HL-60/S4 treated with retinoic acid at 250 ng/mL for 4 days and 3 days (cell line): ENCODE measurements around the gene ACVR2A.

Source experiments
- in situ Hi-C: fragments of 300-500 bp; cut with MboI; formaldehyde crosslinking; loops from 2 replicates; pipeline ENCODE4 v1.7.0; 2022; ENCODE audit warnings: low sequenced_read_pairs

Gene ACVR2A

DNA sequence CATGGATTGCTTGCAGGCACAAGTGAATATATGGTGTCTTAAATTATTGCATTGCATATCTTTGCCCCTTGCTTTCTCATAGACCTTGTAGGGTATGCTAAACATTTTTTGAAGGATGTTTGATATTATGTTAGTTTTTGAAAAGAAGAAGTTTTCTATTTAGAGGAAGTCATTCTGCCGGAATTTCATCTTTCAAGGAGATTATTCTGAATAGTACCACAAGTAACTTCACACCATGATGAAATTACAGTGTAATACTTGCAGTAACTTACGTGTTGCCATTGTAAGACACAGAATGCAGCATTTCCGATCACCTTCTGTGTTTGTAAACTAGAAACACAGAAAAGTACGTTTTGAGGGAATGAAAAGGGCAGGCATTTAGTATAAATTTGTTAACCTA, 71.9 kb downstream of the ACVR2A start:
- in situ Hi-C loops = loop anchor here (25.0 kb wide), 1 partner anchor 854 kb away; no protein-coding TSS in a partner anchor

GRCh38 chr2:147917161-147917560, 72.3 kb downstream of the ACVR2A start:
- in situ Hi-C loops = loop anchor here (25.0 kb wide), 1 partner anchor 855 kb away; no protein-coding TSS in a partner anchor

GRCh38 chr2:147923846-147924245, 79.0 kb downstream of the ACVR2A start:
- in situ Hi-C loops = loop anchor here (25.0 kb wide), 1 partner anchor 862 kb away; no protein-coding TSS in a partner anchor

DNA sequence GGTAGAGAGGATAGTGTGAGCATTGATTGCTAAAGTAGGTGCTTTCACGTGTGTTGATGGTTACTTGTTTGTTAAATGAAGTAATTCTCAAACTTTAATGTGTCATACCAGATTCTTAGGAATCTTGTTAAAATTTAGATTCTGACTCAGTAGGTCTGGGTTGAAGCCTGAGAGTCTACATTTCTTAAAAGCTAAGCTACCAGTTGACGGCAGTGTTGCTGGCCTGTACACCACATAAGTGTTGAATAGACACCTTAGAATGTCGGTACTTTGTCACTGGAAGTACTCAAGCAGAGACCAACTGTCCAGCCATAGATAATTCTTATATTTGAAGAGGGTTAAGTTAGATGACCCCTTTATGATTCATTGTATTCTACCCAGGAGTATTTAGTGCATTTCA, 79.8 kb downstream of the ACVR2A start:
- in situ Hi-C loops = loop anchor here (25.0 kb wide), 1 partner anchor 862 kb away; no protein-coding TSS in a partner anchor

- in situ Hi-C loops = no loop called here
Measured at GRCh38 chr2:147925886-147926285, 81.1 kb downstream of the ACVR2A start.

- in situ Hi-C loops = no loop called here
Measured at GRCh38 chr2:147927053-147927588, 82.3 kb downstream of the ACVR2A start.

GRCh38 chr2:147933931-147934330, 89.1 kb downstream of the ACVR2A start:
- in situ Hi-C loops = no loop called here

DNA sequence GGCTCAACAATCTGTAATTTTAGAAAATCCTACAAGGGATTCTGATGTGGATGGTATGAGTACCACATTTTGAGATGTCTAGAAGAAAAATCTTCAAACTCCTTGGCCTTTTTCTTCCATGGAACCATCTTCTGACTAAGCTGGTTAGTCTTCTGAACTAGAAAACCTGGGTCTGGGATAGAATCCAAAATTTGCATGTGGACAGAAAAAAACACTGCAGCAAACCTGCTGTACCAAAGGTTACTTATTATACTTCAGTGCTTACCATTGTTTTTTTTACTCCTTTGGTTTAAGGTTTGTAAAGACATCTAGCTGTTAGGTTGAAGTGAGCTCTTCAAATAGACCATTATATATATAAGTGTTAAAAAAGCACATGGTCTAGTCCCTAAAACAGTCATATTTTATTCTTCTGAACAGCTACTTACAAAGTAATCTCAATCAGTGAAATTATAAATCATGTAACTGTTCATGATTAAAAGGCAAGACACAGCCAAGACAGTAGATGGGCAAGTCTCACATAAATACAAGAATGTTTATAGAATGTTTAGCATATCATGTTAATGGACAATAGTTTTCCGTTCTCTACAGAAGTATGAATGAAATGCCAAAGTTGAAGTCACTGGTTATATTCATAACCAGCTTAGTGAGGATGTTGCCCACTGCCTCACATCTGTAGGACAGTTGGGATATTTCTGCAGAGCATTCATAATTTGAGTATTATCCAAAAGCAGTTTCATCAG, 90.2 kb downstream of the ACVR2A start:
- in situ Hi-C loops = no loop called here

DNA sequence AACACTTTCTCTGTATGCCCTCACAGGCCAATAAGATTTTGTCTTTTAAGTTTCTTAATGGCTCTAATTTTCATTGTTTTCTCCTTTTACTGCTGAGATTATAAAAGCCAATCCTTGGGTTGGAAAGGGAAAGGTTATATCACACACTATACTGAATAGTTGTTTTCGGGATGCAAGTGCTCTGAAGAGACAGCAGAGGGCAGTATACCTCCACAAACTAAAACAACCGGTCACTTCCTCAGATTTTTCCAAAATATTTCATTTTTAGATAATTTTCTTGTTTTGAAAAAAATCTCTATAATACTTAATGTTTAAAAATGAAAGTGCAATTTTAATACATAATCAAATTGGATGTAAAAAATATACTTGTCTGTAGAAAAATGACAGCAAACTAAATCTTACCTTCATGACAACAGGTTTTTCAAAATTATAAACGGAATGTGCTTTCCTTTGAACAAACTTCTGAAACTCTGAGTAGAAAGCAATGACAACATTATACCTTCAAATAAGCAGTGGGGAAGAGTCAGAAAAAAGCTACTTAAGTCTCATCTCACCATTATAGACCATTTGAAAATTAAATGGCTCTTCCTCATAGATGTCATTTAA, 93.0 kb downstream of the ACVR2A start:
- in situ Hi-C loops = no loop called here

DNA sequence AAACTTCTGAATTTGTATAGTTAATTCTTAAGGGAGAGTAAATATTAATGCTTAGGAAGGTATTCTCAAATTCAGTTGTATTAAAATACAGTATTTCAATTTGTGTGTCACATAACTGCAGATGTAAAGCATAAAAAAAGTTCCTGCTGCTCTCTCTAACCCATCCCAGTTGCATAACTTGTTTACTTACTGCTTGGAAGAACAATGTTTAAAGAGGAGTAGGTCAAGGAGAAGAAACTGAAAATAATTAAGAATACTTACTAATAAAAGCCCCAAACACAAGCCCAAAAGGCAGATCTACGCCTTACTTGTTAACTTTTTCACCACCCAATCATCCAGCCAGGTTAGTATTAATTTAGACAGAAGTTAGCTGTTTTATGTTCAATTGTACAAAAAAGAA, 94.5 kb downstream of the ACVR2A start:
- in situ Hi-C loops = no loop called here

DNA sequence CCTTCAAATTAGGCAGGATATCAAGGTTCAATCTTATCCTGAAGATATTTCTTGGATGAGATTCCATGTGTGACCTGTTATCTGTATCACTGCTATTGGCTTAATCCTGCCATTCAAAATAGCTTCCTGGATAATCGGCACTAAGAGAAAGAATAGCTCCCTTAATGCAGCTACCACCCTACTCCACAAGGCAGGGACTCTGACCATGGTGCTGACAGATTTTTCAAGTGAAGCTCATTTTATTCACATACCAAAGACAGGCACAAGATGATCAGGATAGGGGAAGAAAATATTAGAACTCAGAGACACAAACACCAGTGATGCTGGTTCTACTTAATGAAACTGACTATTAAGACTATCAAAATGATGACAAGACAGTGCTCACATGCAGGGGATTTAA, 100.8 kb downstream of the ACVR2A start:
- in situ Hi-C loops = no loop called here

DNA sequence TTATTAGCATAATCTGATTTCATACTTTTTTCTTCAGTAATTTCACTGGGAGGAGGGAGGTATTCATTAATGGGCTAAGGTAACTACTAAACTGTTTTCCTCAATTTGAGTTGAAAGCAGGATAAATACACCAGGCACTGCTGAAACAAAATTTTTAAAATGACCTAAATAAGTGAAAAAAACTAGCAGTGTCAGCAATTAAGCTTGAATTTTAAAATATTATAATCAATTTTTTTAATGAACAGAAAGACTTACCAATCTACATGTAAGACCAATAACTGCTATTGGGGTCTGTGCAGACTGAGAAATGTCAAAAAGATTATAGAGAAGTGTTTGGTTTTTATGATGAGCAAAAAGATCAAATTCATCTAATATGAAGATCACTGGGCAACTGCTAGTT, 107.3 kb downstream of the ACVR2A start:
- in situ Hi-C loops = loop anchor here (25.0 kb wide), 1 partner anchor 1035 kb away; no protein-coding TSS in a partner anchor

DNA sequence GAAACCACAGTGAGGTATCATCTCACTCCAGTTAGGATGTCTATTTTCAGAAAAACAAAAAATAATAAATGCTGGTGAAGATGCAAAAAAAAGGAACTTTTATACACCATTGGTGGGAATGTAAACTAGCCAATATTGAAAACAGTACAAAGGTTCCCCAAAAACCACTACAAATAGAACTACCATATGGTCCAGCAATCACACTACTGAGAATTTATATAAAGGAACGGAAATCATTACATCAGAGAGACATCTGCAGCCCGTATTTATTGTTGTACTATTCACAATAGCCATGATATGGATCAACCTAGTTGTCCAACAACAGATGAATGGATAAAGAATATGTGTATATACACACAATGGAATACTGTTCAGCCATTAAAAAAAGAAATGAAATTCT, 123.7 kb downstream of the ACVR2A start:
- in situ Hi-C loops = loop anchor here (25.0 kb wide), 1 partner anchor 1019 kb away; no protein-coding TSS in a partner anchor

- in situ Hi-C loops = loop anchor here (25.0 kb wide), 1 partner anchor 536 kb away; no protein-coding TSS in a partner anchor
Measured at GRCh38 chr2:147976102-147976501, 131.3 kb downstream of the ACVR2A start.

GRCh38 chr2:147977679-147978078, 132.8 kb downstream of the ACVR2A start:
- in situ Hi-C loops = loop anchor here (25.0 kb wide), 1 partner anchor 535 kb away; no protein-coding TSS in a partner anchor
